HEK293T (cell line): ENCODE data around the gene RRP8.

Source experiments
- BHLHE40 ChIP-seq: fragments of 450-650 bp; IDR thresholded peaks from 2 replicates; pipeline ENCODE4 v1.6.1; 2016; ENCODE audit warnings: mild to moderate bottlenecking, moderate library complexity, borderline replicate concordance
- CTBP1 ChIP-seq: fragments of 450-650 bp; IDR thresholded peaks from 2 replicates; pipeline ENCODE4 v1.6.1; 2016; ENCODE audit warnings: borderline replicate concordance
- ELF4 ChIP-seq: fragments of 450-650 bp; IDR thresholded peaks from 2 replicates; pipeline ENCODE4 v1.6.1; 2017; ENCODE audit warnings: antibody characterized with exemption
- FOXA1 ChIP-seq: fragments of 450-650 bp; IDR thresholded peaks from 2 replicates; pipeline ENCODE4 v1.6.1; 2016; ENCODE audit warnings: mild to moderate bottlenecking
- FOXK2 ChIP-seq: fragments of 450-650 bp; IDR thresholded peaks from 2 replicates; pipeline ENCODE4 v1.6.1; 2016; ENCODE audit warnings: mild to moderate bottlenecking
- FOXM1 ChIP-seq: fragments of 450-650 bp; IDR thresholded peaks from 2 replicates; pipeline ENCODE4 v1.6.1; 2017; ENCODE audit warnings: mild to moderate bottlenecking, borderline replicate concordance
- HDGF ChIP-seq: fragments of 450-650 bp; IDR thresholded peaks from 2 replicates; pipeline ENCODE4 v1.6.1; 2017; ENCODE audit warnings: antibody characterized with exemption, borderline replicate concordance
- L3MBTL2 ChIP-seq: fragments of 450-650 bp; conservative IDR thresholded peaks from 2 replicates; pipeline ENCODE4 v1.6.1; 2016; ENCODE audit warnings: mild to moderate bottlenecking
- NFRKB ChIP-seq: fragments of 450-650 bp; IDR thresholded peaks from 2 replicates; pipeline ENCODE4 v1.6.1; 2016; ENCODE audit warnings: mild to moderate bottlenecking, moderate library complexity
- PKNOX1 ChIP-seq: fragments of 450-650 bp; IDR thresholded peaks from 2 replicates; pipeline ENCODE4 v1.6.1; 2016
- SP1 ChIP-seq: fragments of 450-650 bp; IDR thresholded peaks from 2 replicates; pipeline ENCODE4 v1.6.1; 2017
- SUZ12 ChIP-seq: fragments of 450-650 bp; IDR thresholded peaks from 2 replicates; pipeline ENCODE4 v1.6.1; 2016; ENCODE audit warnings: mild to moderate bottlenecking

DNA sequence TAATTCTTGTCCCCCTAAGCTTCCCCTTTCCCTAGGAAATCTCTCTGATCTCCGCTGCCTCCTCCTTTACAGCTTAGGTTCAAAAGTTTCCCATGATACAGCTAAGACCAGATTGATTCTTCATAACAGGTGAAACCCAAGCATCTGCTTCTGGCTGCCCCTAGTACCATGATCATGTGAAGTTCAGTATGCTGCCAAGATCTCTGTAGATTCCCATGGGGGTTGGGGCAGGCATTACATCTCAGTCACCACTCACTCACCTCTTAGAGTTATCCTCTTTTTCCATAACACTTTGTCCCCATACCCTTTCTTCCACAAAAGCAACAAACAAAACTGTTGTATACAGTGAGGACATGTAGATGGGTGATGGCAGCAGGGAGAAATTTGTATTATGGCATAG, 44.0 kb downstream of the RRP8 start:
- no peak for TF ChIP-seq ELF4
- TF ChIP-seq CTBP1, result no peak
- TF ChIP-seq PKNOX1, result no peak
- TF ChIP-seq SUZ12, result no peak
- no peak for TF ChIP-seq SP1
- TF ChIP-seq FOXK2, result no peak
- TF ChIP-seq BHLHE40, result no peak
- no peak for TF ChIP-seq FOXM1
- TF ChIP-seq L3MBTL2, result no peak
- TF ChIP-seq HDGF, result no peak
- TF ChIP-seq NFRKB, result no peak
- TF ChIP-seq FOXA1, result no peak
